GM19099 (cell line): Measurements from ENCODE around the gene DCX.

ENCODE experiments used
- POLR2A ChIP-seq: IDR thresholded peaks from 3 replicates; pipeline ENCODE4 v1.6.1; 2011; ENCODE audit warnings: low read depth; ENCODE audit not compliant: insufficient read length; ENCODE audit errors: extremely low read depth

DCX gene

DNA sequence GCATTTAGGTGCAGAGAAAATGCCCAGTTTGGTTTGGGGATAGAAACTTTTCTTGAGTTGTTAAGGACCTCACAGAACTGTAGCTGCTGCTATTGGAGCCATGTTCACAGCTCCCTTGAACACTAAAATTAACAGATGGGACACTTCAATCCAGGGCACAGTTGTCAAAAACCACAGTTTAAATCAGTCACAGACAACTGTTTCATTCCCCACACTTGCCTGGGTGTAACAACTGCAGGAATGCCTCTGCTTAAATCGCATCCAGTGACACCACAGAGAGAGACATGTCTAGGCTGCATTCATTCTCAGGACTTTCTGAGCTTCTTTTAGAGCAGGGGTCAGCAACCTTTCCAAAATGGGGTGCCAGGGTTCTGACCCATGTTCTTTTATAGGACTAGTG, 129.0 kb downstream of the DCX start:
- no peak for TF ChIP-seq POLR2A

DNA sequence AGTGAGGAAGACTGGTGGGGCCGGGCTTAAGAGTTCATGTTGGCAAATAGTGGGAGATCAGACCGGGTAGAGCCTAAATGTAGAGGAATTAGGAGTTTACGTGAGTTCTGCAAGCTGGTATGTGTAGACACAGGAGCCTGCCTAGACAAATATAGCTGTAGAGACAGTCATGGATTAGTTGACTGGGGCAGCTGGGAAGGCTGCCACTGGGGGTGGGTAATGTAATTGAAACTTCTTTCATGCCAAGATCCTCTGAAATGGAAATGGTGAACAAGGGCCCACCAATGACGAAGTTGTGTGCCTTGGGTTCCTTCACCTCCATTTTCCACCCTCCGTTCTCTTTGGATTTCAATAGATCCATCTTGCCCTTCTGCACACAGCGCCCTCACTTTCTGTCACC, 129.9 kb downstream of the DCX start:
- no peak for TF ChIP-seq POLR2A

DNA sequence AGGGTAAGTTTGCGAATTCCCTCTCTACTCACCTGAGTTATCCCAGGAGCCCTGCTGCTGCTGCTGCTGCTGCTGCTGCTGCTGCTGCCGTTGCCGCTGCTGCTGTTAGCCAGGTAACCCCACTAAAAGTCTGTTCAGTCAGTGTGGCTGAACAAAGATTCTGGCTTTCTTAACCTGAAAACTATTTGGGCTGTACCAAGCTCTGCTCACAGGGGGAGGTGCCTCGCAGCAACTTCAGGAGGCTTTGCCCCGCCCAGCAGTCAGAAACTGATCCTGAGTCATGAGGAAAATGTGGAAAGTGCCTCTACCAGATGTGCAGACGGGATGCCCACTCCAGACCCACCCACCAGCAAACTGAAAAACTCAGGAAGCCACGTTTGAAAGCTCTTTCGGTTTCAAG, 141.7 kb downstream of the DCX start, which contains the start of gene CAPN6:
Gene CAPN6 (minus strand): TSS at position 145 of the 400 bp plus-strand sequence. CDS start 6,547 bp downstream, outside the sequence.
- TF ChIP-seq POLR2A: no peak

DNA sequence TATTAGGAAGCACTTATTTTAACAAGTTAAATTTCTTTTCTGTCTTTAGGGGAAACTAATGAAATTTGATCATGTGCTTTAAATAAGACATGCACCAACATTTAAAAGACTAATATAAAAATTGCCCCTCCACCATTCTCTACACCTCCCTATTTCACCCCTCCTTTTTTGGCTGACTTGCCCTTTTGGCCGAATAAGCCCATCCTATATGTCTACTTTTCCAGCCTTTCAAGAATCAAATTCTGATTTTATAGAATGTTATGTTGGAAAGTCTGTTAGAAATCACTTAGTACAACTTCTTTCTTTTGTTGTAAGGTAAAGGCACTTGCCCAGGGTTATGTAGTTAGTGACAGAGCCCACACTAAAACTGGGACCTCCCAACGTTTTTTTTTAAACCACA, 143.5 kb downstream of the DCX start:
- TF ChIP-seq POLR2A: no peak

DNA sequence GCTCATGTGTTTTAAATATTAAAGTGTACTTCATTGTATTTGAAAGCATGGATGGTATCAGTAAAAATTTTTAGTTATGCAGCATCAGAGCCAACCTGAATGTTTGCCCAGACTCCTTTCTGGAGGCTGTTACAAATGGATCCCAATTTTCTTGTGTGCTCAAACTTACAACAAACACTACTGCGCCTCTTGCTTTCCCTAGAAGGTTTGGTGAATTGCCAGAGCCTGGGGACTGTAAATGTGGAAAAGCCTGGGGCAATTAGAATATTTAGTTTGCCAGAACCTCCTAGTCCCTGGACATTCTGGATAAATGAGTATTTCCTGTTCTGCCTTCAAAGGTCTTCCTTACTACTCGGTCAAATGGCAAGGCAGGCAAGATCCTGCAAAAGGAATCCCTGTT, 146.5 kb downstream of the DCX start:
- TF ChIP-seq POLR2A: no peak

DNA sequence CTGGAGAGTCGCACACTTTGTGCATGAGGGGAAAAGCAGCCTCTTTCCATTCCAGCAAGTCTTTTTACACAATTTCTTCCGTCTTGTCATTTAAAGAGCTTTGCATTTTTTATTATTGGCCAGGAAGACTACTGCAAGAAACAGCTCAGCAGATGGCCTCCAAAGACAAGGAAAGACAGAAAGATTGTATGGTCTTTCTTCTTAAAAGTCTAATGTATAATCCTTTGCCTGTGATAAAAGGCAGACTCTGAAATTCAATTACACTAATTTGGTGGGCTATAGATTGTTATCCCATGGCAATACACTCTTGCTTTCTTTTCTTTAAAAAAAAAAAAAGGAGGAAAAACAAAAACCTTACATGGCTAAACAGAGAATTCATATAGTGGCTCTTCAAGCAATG, 147.6 kb downstream of the DCX start:
- TF ChIP-seq POLR2A: no peak

DNA sequence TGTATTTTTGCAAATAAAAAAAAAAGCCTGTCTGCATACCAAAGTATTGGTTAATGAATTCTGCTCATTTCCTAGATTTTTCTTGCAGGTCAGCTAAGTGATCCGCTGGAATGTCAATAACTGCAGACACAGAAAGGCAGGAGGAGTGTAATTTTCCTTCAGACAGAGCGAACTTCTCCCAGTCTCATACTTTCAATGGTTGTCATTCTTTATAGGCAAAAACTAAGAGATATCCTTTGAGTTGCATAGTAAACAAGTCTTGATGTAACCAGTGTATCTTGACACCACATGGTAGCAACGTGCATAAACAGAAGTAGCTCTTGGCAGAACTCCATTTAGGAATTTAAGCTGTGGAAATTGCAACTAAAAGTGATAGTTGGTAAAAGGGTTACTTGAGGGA, 149.9 kb downstream of the DCX start:
- TF ChIP-seq POLR2A: no peak

DNA sequence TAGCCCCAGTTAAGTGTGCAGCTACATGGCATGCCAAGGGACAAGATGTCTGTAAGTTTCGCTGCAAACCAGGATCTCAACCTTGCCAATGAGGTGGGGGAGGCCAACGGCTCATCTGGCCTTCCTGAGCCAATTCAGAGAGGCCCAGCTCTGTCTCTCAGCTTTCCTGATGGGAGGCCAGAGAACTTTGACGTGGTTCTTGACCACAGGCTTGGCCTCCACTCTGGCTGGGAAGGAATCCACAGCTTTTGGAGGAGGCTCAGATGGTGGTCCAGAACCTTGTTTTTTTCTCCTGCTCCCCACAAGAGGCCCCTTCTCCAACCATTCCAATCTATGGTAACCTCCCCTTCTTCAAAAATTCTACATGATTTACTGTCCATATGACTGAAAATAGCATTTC, 151.5 kb downstream of the DCX start:
- no peak for TF ChIP-seq POLR2A

DNA sequence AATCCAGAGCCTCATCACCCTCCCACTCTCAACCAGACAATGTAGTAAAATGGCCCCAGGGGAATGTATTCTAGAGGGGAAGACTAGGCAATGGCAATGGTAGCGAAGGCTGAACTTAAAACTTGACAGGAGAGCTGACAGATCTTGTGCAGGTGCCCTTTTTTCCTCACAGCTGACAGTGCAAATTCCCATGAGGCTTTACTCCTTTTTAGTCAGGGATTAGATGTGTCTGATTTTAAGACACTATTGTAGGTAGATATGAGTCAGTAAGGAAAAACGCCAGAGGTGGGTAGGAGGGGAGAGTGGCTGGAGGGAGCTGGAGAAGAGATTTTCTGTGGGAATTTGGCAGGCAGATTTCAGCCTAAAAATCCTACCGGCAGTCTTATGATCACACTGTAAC, 152.4 kb downstream of the DCX start:
- no peak for TF ChIP-seq POLR2A

DNA sequence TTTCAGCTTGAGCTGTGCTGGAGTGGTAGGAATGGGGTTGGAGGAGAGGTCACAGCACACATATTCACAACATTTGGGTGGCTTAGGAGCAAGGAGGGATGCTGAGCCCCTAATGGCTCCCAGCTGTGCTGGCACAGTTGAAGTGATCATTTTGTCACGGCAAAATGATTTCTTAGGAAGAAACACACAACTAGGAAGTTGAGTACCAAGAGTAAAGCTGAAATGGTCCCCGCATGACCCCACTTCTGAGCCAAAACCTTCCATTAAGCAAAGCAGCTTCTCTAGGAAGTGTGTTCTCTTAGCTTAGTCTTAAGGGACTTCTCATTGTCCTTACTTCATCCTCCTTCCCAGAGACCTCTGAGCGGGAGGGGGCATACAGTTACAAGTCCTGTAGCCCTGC, 154.3 kb downstream of the DCX start:
- TF ChIP-seq POLR2A: no peak

DNA sequence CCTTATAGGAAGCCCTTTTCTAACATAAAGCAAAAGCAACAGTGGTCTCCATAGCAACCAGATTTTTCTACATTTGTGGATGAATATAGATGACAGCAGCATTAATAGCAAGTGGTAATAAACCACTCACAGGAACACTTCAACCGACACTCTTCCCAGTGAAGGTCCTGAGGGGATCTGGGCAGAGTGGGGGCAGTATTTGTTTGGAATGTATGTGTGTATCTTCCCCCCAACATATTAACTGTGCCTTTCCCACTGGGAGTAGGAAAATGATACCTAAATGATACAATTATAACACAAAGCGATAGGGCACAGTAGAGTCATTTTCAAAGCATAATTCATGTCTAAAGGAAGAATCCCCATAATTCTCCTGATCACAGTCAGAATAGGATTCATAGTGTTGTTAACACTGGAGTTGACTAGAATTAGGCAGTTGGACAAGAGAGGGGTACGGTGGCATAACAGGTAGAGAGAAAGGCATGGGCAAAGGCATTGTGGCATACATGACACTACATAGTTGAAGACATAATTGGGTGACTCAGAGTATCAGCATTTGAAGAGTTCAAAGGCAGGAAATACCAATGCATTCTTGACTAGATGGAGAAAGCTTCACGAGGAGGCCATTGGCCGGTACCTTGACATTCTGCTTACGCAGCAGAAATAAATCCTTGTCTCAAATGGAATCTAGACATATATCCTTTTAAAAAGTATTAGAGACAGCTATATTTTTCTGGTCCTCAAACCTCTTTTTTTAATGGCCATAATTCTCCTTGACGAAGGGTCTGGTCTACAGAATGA, 156.9 kb downstream of the DCX start:
- no peak for TF ChIP-seq POLR2A

DNA sequence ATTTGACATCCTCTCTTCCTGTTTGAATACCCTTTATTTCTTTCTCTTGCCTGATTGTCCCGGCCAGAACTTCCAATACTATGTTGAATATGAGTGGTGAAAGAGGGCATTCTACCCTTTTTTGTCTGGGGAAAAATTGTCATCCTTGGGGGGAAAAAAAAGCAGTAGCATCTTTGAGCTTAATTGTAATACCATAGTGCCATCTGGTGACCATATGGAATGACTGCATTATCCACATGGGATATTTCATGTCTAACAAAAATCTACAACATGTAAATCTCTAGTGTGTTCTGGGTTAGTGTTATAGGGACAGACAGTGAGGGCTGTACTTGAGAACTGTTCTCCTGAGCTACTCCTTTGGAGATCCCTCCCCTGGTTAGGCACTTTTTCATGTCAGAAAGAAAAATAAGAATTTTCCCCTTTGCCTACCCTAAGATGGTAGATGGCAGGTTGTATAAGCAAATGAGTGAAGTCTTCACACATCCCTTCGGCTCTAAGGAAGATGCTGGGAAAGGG, 167.7 kb downstream of the DCX start:
- TF ChIP-seq POLR2A: no peak
